ENCODE results near the gene NME2. TPM values are rescaled to one million over a fixed set of nuclear protein-coding genes. Genes with fewer than 3 reads are reported as not detected.

The NME2 gene
- total RNA-seq, 1 donor from 2014 or later = 468 TPM

DNA sequence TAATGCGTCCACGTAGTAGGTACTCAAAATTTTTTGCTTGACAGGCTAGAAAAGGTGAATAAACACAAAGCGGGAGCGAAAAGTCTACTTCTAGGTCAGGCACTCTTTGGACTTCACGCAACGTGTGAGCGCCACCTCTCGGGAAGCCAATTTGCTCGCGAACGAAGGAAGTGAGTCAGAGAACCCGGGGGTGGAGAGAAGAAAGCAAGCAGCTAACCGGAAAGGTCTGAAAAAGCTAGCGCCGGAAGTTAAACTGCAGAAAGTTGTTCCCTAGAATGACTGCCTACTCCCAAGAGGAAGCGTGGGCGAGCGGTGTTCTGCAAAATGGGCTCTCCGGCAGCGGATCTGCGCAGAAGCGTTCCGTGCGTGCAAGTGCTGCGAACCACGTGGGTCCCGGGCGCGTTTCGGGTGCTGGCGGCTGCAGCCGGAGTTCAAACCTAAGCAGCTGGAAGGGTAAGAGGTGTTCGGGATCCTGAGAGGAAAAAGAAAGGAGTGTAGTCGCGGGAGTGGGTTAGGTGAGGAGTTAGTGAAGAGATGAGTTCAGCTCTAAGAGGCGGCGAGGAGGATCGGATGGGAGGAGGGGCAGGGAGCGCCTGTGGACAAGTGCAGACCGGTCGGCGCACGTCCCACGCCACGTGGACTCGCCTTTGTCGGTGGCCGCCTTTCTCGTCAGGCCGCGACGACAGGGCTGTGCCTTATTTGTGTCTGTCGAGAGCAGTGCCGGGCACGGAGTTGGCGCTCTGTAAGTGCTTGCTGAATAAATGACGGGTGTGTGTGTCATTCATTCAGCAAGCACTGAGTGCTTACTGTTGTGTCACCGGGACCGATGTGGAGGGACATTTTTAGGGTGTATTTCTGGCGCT, 12.8 kb upstream of the NME2 start, which contains the start of gene NME1:
Gene NME1, plus strand, starts transcription at position 350 of the 863 bp plus-strand sequence. CDS start 2,096 bp downstream, outside the sequence.
- peak; percentile 99 to 100 for DNase-seq (ENCODE audit: extremely low spot score in 2 of 2)
- intact Hi-C loops (cut with DNase I) = loop anchor here (5.0 to 10.0 kb wide), 2 partner anchors 151 to 299 kb away; no protein-coding TSS in a partner anchor
- Histone ChIP-seq H3K4me3 (peak within 1 kb of the TSS; percentile 58 to 76), H3K27ac (peak within 1 kb of the TSS; percentile 95), H3K36me3 (peaks cover 0 to 11% of the 10 kb centered on the region in 2 donors), H3K27me3 (no peaks in the 10 kb centered on the region), H3K9me3 (no peaks in the 10 kb centered on the region), H3K4me1 (peaks cover 24% of the 10 kb centered on the region)
- peak; percentile 92 to 99 for TF ChIP-seq POLR2AphosphoS5 (IDR thresholded peaks at IDR 0.05; ENCODE audit: insufficient read depth in 1 of 2, low read depth in 1 of 2)
- no peak for TF ChIP-seq POLR2A (IDR thresholded peaks at IDR 0.05)
- TF ChIP-seq, protein P1, sequence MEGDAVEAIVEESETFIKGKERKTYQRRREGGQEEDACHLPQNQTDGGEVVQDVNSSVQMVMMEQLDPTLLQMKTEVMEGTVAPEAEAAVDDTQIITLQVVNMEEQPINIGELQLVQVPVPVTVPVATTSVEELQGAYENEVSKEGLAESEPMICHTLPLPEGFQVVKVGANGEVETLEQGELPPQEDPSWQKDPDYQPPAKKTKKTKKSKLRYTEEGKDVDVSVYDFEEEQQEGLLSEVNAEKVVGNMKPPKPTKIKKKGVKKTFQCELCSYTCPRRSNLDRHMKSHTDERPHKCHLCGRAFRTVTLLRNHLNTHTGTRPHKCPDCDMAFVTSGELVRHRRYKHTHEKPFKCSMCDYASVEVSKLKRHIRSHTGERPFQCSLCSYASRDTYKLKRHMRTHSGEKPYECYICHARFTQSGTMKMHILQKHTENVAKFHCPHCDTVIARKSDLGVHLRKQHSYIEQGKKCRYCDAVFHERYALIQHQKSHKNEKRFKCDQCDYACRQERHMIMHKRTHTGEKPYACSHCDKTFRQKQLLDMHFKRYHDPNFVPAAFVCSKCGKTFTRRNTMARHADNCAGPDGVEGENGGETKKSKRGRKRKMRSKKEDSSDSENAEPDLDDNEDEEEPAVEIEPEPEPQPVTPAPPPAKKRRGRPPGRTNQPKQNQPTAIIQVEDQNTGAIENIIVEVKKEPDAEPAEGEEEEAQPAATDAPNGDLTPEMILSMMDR (IDR thresholded peaks at IDR 0.05) = peak; percentile 16 to 82 (median 78)

GRCh38 chr17:51154176-51154575, 12.0 kb upstream of the NME2 start:
- Histone ChIP-seq H3K36me3 (peaks cover 0 to 11% of the 10 kb centered on the region in 2 donors), H3K4me3 (peak overlapping the region; percentile 58 to 76), H3K9me3 (no peaks in the 10 kb centered on the region), H3K27ac (peak overlapping the region; percentile 95), H3K4me1 (peaks cover 24% of the 10 kb centered on the region), H3K27me3 (no peaks in the 10 kb centered on the region)
- intact Hi-C loops (cut with DNase I) = loop anchor here (5.0 to 10.0 kb wide), 2 partner anchors 152 to 299 kb away; no protein-coding TSS in a partner anchor
- DNase-seq (ENCODE audit: extremely low spot score in 2 of 2) = no peak
- TF ChIP-seq POLR2A (IDR thresholded peaks at IDR 0.05) = no peak
- TF ChIP-seq, protein P1 (IDR thresholded peaks at IDR 0.05) = no peak
- no peak for TF ChIP-seq POLR2AphosphoS5 (IDR thresholded peaks at IDR 0.05; ENCODE audit: insufficient read depth in 1 of 2, low read depth in 1 of 2)

DNA sequence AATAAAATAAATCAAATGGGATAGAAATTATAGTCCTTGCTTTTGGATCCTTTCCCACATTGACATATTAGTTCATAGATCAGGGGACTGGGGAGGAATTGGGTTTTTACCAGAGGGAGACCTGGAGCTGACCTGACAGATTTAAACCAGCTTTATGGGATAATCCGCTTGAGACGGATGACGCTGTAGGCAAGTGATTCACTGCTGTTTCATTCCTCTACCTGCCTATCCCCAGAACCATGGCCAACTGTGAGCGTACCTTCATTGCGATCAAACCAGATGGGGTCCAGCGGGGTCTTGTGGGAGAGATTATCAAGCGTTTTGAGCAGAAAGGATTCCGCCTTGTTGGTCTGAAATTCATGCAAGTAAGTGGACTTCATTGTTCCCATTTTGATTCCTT, 10.8 kb upstream of the NME2 start:
- no peak for DNase-seq (ENCODE audit: extremely low spot score in 2 of 2)
- Histone ChIP-seq H3K36me3 (peaks cover 0 to 18% of the 10 kb centered on the region in 2 donors), H3K27me3 (no peaks in the 10 kb centered on the region), H3K4me3 (no peak overlapping the region), H3K4me1 (peaks cover 24% of the 10 kb centered on the region), H3K27ac (no peak overlapping the region), H3K9me3 (no peaks in the 10 kb centered on the region)
- intact Hi-C loops (cut with DNase I) = loop anchor here (10.0 kb wide), 1 partner anchor 301 kb away; no protein-coding TSS in a partner anchor
- TF ChIP-seq POLR2A (IDR thresholded peaks at IDR 0.05) (no peak), POLR2AphosphoS5 (IDR thresholded peaks at IDR 0.05; ENCODE audit: insufficient read depth in 1 of 2, low read depth in 1 of 2) (no peak)
- TF ChIP-seq, protein P1 (IDR thresholded peaks at IDR 0.05) = no peak

GRCh38 chr17:51159604-51160003, 6.6 kb upstream of the NME2 start:
- Histone ChIP-seq H3K27ac (no peak overlapping the region), H3K4me1 (peaks cover 10% of the 10 kb centered on the region), H3K36me3 (peaks cover 0 to 34% of the 10 kb centered on the region in 2 donors), H3K27me3 (no peaks in the 10 kb centered on the region), H3K4me3 (no peak overlapping the region), H3K9me3 (no peaks in the 10 kb centered on the region)
- intact Hi-C loops (cut with DNase I) = loop anchor here (10.0 kb wide), 1 partner anchor 305 kb away; no protein-coding TSS in a partner anchor
- no peak for DNase-seq (ENCODE audit: extremely low spot score in 2 of 2)
- TF ChIP-seq POLR2AphosphoS5 (IDR thresholded peaks at IDR 0.05; ENCODE audit: insufficient read depth in 1 of 2, low read depth in 1 of 2) (no peak), POLR2A (IDR thresholded peaks at IDR 0.05) (no peak)
- TF ChIP-seq, protein P1 (IDR thresholded peaks at IDR 0.05) = no peak
